Urothelium cell line (cell line): ENCODE measurements around the gene JDP2.

Experiments
- DNase-seq: peaks from one replicate; pipeline ENCODE4 v3.0.0; 2011; ENCODE audit warnings: low spot score, mixed read lengths
- FAIRE-seq: peaks from 2 replicates; lab custom pipeline; 2011; peaks lifted over from hg19 to GRCh38; lab: Jason Lieb, UNC

JDP2 gene

GRCh38 chr14:75511201-75511600 is 83.4 kb downstream of the JDP2 start:
- DNase-seq: no peak
- no peak for FAIRE-seq

- DNase-seq: no peak
- no peak for FAIRE-seq
Observed at GRCh38 chr14:75513911-75514672, 86.3 kb downstream of the JDP2 start.

- DNase-seq (no peak), FAIRE-seq (no peak)
Observed at GRCh38 chr14:75514673-75515628, 87.1 kb downstream of the JDP2 start.

- FAIRE-seq: no peak
- DNase-seq: no peak
Observed at GRCh38 chr14:75515629-75515996, 87.8 kb downstream of the JDP2 start.

GRCh38 chr14:75518625-75519024 is 90.8 kb downstream of the JDP2 start:
- DNase-seq: no peak
- FAIRE-seq: no peak

GRCh38 chr14:75519394-75519793 is 91.6 kb downstream of the JDP2 start:
- DNase-seq (no peak), FAIRE-seq (no peak)

GRCh38 chr14:75519826-75520728 is 92.3 kb downstream of the JDP2 start:
- DNase-seq (no peak), FAIRE-seq (no peak)

GRCh38 chr14:75520852-75521251 is 93.0 kb downstream of the JDP2 start:
- FAIRE-seq (no peak), DNase-seq (no peak)

GRCh38 chr14:75521415-75522199 is 93.8 kb downstream of the JDP2 start:
- DNase-seq (no peak), FAIRE-seq (no peak)

GRCh38 chr14:75522224-75522982 is 94.6 kb downstream of the JDP2 start, which contains the start of gene BATF:
Gene BATF (plus strand): TSS chr14:75522469. CDS start chr14:75522683, 214 bp downstream.
- no peak for FAIRE-seq
- no peak for DNase-seq

- DNase-seq (no peak), FAIRE-seq (no peak)
Observed at GRCh38 chr14:75522983-75523318, 95.1 kb downstream of the JDP2 start.
